SH-SY5Y (cell line): ENCODE measurements around the gene ZBTB46.

ENCODE experiments used
- GATA2 ChIP-seq: IDR thresholded peaks from 2 replicates; pipeline ENCODE4 v1.6.1; 2011; ENCODE audit warnings: mild to moderate bottlenecking, low read depth, low read length
- GATA3 ChIP-seq: IDR thresholded peaks from 2 replicates; pipeline ENCODE4 v1.6.1; 2011; ENCODE audit warnings: low read depth, mild to moderate bottlenecking, low read length, moderate library complexity

DNA sequence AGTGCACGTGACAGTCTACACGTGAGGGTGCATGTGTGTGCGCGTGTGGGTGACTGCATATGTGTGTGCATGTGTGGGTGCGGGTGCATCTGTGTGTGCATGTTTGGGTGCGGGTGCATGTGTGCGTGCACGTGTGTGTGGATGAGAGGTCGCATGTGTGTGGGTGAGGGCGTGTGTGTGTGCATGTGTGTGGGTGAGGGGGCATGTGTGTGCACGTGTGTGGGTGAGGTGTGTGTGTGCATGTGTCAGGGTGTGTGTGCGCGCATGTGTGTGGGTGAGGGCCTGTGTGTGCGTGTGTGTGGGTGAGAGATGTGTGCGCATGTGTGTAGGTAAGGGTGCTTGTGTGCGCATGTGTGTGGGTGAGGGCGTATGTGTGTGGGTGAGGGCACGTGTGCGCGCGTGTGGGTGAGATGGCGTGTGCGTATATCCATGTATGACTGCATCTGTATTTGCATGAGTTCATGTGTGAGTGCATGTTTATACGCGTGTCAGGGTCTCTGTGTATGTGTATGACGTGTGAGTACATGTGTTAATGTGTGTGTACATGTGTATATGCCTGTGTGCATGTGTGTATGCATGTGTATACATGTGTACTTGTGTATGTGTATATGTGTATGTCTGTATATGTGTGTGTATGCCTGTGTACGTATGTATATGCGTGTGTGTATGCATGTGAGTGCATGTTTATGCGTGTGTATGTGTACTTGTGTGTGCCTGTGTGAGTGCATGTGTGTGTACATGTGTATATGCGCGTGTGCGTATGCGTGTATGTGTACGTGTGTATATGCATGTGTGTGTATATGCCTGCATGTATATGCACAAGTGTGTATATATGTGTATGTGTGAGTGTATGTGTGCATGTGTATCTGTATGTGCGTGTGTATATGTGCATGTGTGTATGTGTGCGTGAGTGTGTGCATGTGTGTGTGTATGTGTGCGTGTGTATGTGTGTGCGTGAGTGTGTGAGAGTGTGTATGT is 98.7 kb downstream of the ZBTB46 start:
- TF ChIP-seq GATA2 = no peak
- TF ChIP-seq GATA3 = no peak
